Measurements from ENCODE around the gene PACSIN2.
A peak's percentile ranks its signal among the peaks of the same experiment; 100 is the strongest.

Gene PACSIN2

DNA sequence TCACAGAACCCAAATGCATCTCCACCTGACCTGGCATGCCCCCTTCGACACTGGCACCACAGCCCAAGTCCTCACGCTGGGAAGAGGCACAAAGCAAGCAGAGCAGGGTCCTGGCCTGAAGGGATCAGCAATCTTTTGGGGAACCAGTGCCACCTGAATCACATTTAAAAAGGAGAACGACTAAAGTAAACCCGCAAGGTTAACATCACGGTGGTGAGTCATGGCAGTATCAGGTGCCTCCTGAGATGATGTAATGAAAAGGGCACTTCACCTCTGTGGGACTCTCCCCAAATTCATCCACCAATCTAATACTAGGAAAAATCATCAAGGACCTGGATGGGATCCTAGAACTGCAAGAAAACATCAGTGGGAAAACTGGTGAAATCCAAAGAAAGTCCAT lies 44.9 kb downstream of the PACSIN2 start:
- no peak for DNase-seq (ENCODE audit: low read depth)
- TF ChIP-seq, protein P1, sequence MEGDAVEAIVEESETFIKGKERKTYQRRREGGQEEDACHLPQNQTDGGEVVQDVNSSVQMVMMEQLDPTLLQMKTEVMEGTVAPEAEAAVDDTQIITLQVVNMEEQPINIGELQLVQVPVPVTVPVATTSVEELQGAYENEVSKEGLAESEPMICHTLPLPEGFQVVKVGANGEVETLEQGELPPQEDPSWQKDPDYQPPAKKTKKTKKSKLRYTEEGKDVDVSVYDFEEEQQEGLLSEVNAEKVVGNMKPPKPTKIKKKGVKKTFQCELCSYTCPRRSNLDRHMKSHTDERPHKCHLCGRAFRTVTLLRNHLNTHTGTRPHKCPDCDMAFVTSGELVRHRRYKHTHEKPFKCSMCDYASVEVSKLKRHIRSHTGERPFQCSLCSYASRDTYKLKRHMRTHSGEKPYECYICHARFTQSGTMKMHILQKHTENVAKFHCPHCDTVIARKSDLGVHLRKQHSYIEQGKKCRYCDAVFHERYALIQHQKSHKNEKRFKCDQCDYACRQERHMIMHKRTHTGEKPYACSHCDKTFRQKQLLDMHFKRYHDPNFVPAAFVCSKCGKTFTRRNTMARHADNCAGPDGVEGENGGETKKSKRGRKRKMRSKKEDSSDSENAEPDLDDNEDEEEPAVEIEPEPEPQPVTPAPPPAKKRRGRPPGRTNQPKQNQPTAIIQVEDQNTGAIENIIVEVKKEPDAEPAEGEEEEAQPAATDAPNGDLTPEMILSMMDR (IDR thresholded peaks at IDR 0.05; ENCODE audit: control insufficient read depth, insufficient read depth, low read depth, low read length, missing control alignments): no peak
- no peak overlapping the region for H3K4me3 ChIP-seq (ENCODE audit: control insufficient read depth, low read depth, low read length)

DNA sequence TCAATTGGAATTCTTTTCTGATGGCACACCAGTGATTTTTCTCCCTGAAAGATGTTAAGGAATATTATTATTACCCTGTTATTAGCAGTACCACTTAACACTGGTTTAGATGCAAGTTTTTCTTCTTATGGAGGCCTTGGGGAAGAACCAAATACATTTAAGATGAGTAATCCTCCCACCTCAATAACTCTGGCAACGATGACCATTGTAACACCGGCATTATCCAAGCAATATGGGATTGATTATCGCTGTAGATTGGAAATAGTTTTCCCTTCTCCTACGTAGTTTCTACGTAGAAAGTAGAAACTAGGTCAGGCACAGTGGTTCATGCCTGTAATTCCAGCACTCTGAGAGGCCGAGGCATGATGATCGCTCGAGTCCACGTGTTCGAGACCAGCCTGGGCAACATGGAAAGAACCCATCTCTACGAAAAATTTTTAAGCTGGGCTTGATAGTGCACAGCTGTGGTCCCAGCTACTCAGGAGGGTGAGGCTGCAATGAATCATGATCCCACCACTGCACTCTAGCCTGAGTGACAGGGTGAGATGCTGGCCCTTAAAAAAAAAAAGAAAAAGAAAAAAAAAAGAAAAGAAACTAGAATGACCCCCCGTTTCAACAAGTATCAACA lies 45.5 kb downstream of the PACSIN2 start:
- H3K4me3 ChIP-seq (ENCODE audit: control insufficient read depth, low read depth, low read length): no peak overlapping the region
- peak; percentile 95 for DNase-seq (ENCODE audit: low read depth)
- TF ChIP-seq, protein P1 (IDR thresholded peaks at IDR 0.05; ENCODE audit: control insufficient read depth, insufficient read depth, low read depth, low read length, missing control alignments): no peak

DNA sequence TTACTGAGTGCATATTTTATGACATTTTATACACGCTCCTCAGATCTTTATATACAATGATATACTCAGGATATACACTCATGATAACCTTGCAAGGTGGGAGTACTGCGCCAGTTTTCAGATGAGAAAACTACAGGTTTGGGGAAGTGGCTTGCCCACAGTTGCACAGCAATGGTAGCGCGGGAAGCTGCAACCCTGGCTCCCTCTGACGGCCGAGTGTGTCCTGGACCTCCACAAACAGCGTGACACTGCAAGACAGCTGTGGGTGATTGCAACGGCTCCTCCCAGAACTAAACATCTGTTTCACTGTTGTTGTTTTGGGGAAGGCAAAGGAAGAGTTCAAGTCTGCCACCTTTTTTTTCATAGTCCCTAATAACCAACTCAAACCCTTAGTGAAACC lies 47.0 kb downstream of the PACSIN2 start:
- no peak for DNase-seq (ENCODE audit: low read depth)
- H3K4me3 ChIP-seq (ENCODE audit: control insufficient read depth, low read depth, low read length): no peak overlapping the region
- TF ChIP-seq, protein P1 (IDR thresholded peaks at IDR 0.05; ENCODE audit: control insufficient read depth, insufficient read depth, low read depth, low read length, missing control alignments): peak; percentile 35

DNA sequence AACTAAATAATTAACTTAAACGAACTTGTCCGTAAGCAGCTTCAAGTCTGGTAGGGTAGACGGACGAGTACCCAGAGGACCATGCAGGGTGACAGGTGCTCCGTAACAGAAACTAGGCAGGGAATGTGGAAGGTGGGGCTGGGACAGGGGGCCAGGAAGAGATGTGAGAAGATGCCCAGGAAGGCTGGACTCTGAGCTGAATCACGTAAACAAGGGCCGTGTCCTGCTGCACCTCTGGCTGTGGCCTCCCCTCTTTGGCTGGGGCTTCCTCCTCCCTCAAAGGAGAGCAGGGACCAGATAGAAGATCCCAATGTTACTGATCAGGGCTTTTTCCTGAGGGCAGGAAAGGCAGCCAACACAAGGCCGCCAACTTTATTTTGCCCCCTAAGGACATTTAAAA lies 47.9 kb downstream of the PACSIN2 start:
- no peak for DNase-seq (ENCODE audit: low read depth)
- TF ChIP-seq, protein P1 (IDR thresholded peaks at IDR 0.05; ENCODE audit: control insufficient read depth, insufficient read depth, low read depth, low read length, missing control alignments): no peak
- no peak overlapping the region for H3K4me3 ChIP-seq (ENCODE audit: control insufficient read depth, low read depth, low read length)

DNA sequence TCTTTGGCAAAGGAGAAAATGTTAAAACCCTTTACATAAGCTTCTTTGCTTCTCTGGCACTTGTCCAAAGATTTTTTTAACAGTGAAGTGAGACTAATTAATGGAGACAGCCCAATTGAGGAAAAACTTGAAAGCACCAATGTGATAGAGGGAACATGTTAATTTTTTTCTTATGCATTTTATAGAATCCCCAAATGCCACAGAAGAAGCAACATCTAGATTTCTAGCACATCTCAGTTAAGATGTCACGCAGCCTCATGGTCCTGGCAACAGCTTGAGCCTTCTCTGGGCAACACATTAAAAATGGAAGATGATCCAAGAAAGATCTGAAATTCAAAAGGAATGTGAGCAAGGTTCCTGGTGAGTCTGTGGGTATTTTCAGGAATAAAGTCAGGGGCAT lies 48.5 kb downstream of the PACSIN2 start:
- DNase-seq (ENCODE audit: low read depth): no peak
- TF ChIP-seq, protein P1 (IDR thresholded peaks at IDR 0.05; ENCODE audit: control insufficient read depth, insufficient read depth, low read depth, low read length, missing control alignments): no peak
- no peak overlapping the region for H3K4me3 ChIP-seq (ENCODE audit: control insufficient read depth, low read depth, low read length)

DNA sequence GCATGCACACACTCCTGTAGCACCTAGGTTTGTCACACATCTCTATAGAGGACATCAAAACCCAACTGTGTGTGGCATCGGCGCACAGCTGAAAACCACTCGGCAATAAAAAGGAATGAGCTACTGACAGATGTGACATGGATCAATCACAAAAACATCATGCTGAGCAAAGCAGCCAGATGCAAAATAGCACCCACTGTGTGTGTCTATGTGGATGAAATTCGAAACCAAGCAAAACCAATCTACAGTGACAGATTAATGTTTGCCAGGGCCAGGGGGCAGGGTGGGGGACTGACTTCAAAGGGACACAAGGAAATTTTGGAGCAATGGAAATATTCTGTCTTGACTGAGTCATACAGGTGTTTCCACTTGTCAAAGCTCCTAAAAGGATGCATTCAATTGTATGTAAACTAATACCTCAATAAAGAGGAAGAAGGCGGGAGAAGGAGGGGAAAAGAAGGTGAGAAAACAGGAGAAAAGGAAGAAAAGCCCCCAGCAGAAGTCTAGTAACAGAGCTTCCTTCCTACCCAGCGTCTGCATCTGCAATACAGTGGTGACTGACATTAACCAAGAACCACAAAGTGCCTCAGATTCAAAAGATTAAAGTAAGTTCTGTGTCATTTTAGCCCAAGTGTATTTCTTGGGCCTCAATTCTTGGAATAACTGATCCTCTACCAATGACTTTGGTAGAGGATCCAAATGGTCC lies 49.8 kb downstream of the PACSIN2 start:
- DNase-seq (ENCODE audit: low read depth): no peak
- TF ChIP-seq, protein P1 (IDR thresholded peaks at IDR 0.05; ENCODE audit: control insufficient read depth, insufficient read depth, low read depth, low read length, missing control alignments): no peak

More for the DNA sequence above, 49.8 kb downstream of the PACSIN2 start:
- no peak overlapping the region for H3K4me3 ChIP-seq (ENCODE audit: control insufficient read depth, low read depth, low read length)
